DMS53 treated with DMSO at 0.1 percent for 48 hours (cell line): ENCODE measurements around the gene OSBPL3.
A peak's percentile ranks its signal among the peaks of the same experiment; 100 is the strongest.

Experiments
- DNase-seq: peaks from one replicate; lab custom pipeline; 2025; ENCODE audit not compliant: unreplicated experiment; lab: John Stamatoyannopoulos, UW

OSBPL3 gene

GRCh38 chr7:24769851-24770250 lies 210.1 kb downstream of the OSBPL3 start:
- DNase-seq: no peak

GRCh38 chr7:24769014-24769830 lies 210.8 kb downstream of the OSBPL3 start:
- no peak for DNase-seq

- DNase-seq: no peak
These were observed 212.0 kb downstream of the OSBPL3 start for GRCh38 chr7:24767878-24768569.

GRCh38 chr7:24764972-24765744 lies 214.8 kb downstream of the OSBPL3 start:
- no peak for DNase-seq

- no peak for DNase-seq
These were observed 216.0 kb downstream of the OSBPL3 start for GRCh38 chr7:24764011-24764410.

GRCh38 chr7:24763303-24763901 lies 216.6 kb downstream of the OSBPL3 start:
- no peak for DNase-seq

GRCh38 chr7:24762771-24763170 lies 217.2 kb downstream of the OSBPL3 start:
- no peak for DNase-seq

- DNase-seq: no peak
These were observed 219.0 kb downstream of the OSBPL3 start for GRCh38 chr7:24760968-24761367.

GRCh38 chr7:24757353-24758275 lies 222.4 kb downstream of the OSBPL3 start, which contains the start of gene GSDME:
Gene GSDME (minus strand): TSS chr7:24757464. CDS start chr7:24749774, 7,690 bp downstream.
- peak; percentile 76 for DNase-seq

- peak; percentile 60 for DNase-seq
These were observed 223.2 kb downstream of the OSBPL3 start for GRCh38 chr7:24756545-24757352.

GRCh38 chr7:24755541-24756407 lies 224.2 kb downstream of the OSBPL3 start:
- DNase-seq: peak; percentile 86

GRCh38 chr7:24754906-24755506 lies 225.0 kb downstream of the OSBPL3 start:
- no peak for DNase-seq

GRCh38 chr7:24752073-24752800 lies 227.7 kb downstream of the OSBPL3 start:
- DNase-seq: no peak

GRCh38 chr7:24751484-24751883 lies 228.5 kb downstream of the OSBPL3 start:
- DNase-seq: no peak

GRCh38 chr7:24750441-24751055 lies 229.4 kb downstream of the OSBPL3 start:
- DNase-seq: no peak

GRCh38 chr7:24748521-24748920 lies 231.5 kb downstream of the OSBPL3 start:
- no peak for DNase-seq
